Loucy (cell line): ENCODE measurements around the gene LRRC38.

Source experiments
- H2AFZ ChIP-seq: fragments of 200-600 bp; sonication (generic); 2 replicates; pipeline ENCODE4 v1.6.0; 2016; ENCODE audit warnings: antibody characterized with exemption, mild to moderate bottlenecking, low read length, moderate library complexity
- H3F3A ChIP-seq: fragments of 200-600 bp; 2 replicates; pipeline ENCODE4 v1.6.0; 2016; ENCODE audit warnings: antibody characterized with exemption, low read depth, mild to moderate bottlenecking
- H3K27me3 ChIP-seq: fragments of 200-600 bp; sonication (generic); 2 replicates; pipeline ENCODE4 v1.6.1; 2014; ENCODE audit warnings: low read length, mild to moderate bottlenecking; ENCODE audit not compliant: insufficient read depth, poor library complexity, severe bottlenecking
- H3K36me3 ChIP-seq: fragments of 200-600 bp; sonication (generic); 2 replicates; pipeline ENCODE4 v1.6.1; 2016; ENCODE audit warnings: low read length; ENCODE audit not compliant: insufficient read depth
- H3K4me1 ChIP-seq: fragments of 200-600 bp; sonication (generic); 2 replicates; pipeline ENCODE4 v1.5.1; 2014; ENCODE audit warnings: low read length, mild to moderate bottlenecking; ENCODE audit not compliant: insufficient read depth, poor library complexity, severe bottlenecking
- H3K4me2 ChIP-seq: fragments of 200-600 bp; sonication (generic); 2 replicates; pipeline ENCODE4 v1.6.0; 2014; ENCODE audit warnings: antibody characterized with exemption, low read length, low read depth, mild to moderate bottlenecking; ENCODE audit not compliant: poor library complexity, severe bottlenecking
- H3K4me3 ChIP-seq: fragments of 200-600 bp; sonication (generic); 2 replicates; pipeline ENCODE4 v1.5.1; 2014; ENCODE audit warnings: low read length, mild to moderate bottlenecking, mixed read lengths; ENCODE audit not compliant: poor library complexity, severe bottlenecking
- H3K79me2 ChIP-seq: fragments of 200-600 bp; sonication (generic); 2 replicates; pipeline ENCODE4 v1.6.1; 2014; ENCODE audit warnings: low read length; ENCODE audit not compliant: insufficient read depth
- H3K9ac ChIP-seq: fragments of 200-600 bp; sonication (generic); 2 replicates; pipeline ENCODE4 v1.6.0; 2014; ENCODE audit warnings: mild to moderate bottlenecking, low read depth, low read length, moderate library complexity; ENCODE audit not compliant: poor library complexity, severe bottlenecking
- H3K9me2 ChIP-seq: fragments of 200-600 bp; sonication (generic); replicated peaks from 2 replicates; pipeline ENCODE4 v1.6.1; 2016; ENCODE audit warnings: low read depth, low read length, mixed read lengths
- H3K9me3 ChIP-seq: fragments of 200-600 bp; sonication (generic); 2 replicates; pipeline ENCODE4 v1.6.1; 2014; ENCODE audit warnings: mild to moderate bottlenecking, antibody characterized with exemption, low read length, low read depth; ENCODE audit not compliant: insufficient read depth
- H4K20me1 ChIP-seq: fragments of 200-600 bp; sonication (generic); 2 replicates; pipeline ENCODE4 v1.6.0; 2014; ENCODE audit warnings: antibody characterized with exemption, low read length, mild to moderate bottlenecking; ENCODE audit not compliant: insufficient read depth, poor library complexity, severe bottlenecking
- CTCF ChIP-seq: fragments of 200-600 bp; sonication (generic); conservative IDR thresholded peaks from 2 replicates; pipeline ENCODE4 v1.5.1; 2014; ENCODE audit warnings: mild to moderate bottlenecking, antibody characterized with exemption, low read length
- EZH2phosphoT487 ChIP-seq: fragments of 200-600 bp; IDR thresholded peaks from 2 replicates; pipeline ENCODE4 v1.6.1; 2018; ENCODE audit warnings: antibody characterized with exemption, mild to moderate bottlenecking, moderate library complexity, borderline replicate concordance

Gene LRRC38

GRCh38 chr1:13461977-13462376 lies 51.8 kb downstream of the LRRC38 start:
- H3K9me3 ChIP-seq, result no peaks in the 10 kb centered on the region
- no peaks in the 10 kb centered on the region for H3K9me2 ChIP-seq
- TF ChIP-seq EZH2phosphoT487, result no peak
- no peak for TF ChIP-seq CTCF
- no peaks in the 10 kb centered on the region for H4K20me1 ChIP-seq
- H3K4me2 ChIP-seq, result no peak overlapping the region
- H3K9ac ChIP-seq, result no peak overlapping the region
- no peaks in the 10 kb centered on the region for H3K4me1 ChIP-seq
- H3K27me3 ChIP-seq, result no peaks in the 10 kb centered on the region
- no peaks in the 10 kb centered on the region for H3F3A ChIP-seq
- H2AFZ ChIP-seq, result no peak overlapping the region
- H3K4me3 ChIP-seq, result no peak overlapping the region
- no peaks in the 10 kb centered on the region for H3K79me2 ChIP-seq
- no peaks in the 10 kb centered on the region for H3K36me3 ChIP-seq

GRCh38 chr1:13456904-13457532 lies 56.8 kb downstream of the LRRC38 start:
- H3K27me3 ChIP-seq, result no peaks in the 10 kb centered on the region
- H3K79me2 ChIP-seq, result no peaks in the 10 kb centered on the region
- no peak overlapping the region for H2AFZ ChIP-seq
- H3K4me3 ChIP-seq, result no peak overlapping the region
- H3K9ac ChIP-seq, result no peak overlapping the region
- H3F3A ChIP-seq, result no peaks in the 10 kb centered on the region
- no peaks in the 10 kb centered on the region for H3K9me3 ChIP-seq
- no peaks in the 10 kb centered on the region for H4K20me1 ChIP-seq
- H3K4me1 ChIP-seq, result no peaks in the 10 kb centered on the region
- H3K36me3 ChIP-seq, result no peaks in the 10 kb centered on the region
- H3K4me2 ChIP-seq, result no peak overlapping the region
- no peaks in the 10 kb centered on the region for H3K9me2 ChIP-seq
- TF ChIP-seq CTCF (no peak), EZH2phosphoT487 (no peak)

- Histone ChIP-seq H3K27me3 (no peaks in the 10 kb centered on the region), H3K9ac (no peak overlapping the region), H3K9me3 (no peaks in the 10 kb centered on the region), H3F3A (no peaks in the 10 kb centered on the region), H3K9me2 (no peaks in the 10 kb centered on the region), H2AFZ (no peak overlapping the region), H3K4me2 (no peak overlapping the region), H3K79me2 (no peaks in the 10 kb centered on the region), H3K36me3 (no peaks in the 10 kb centered on the region), H3K4me1 (no peaks in the 10 kb centered on the region), H3K4me3 (no peak overlapping the region), H4K20me1 (no peaks in the 10 kb centered on the region)
- TF ChIP-seq EZH2phosphoT487 (no peak), CTCF (no peak)
These were observed 62.3 kb downstream of the LRRC38 start for GRCh38 chr1:13451399-13451965.
